ENCODE measurements around the gene TUBB1.
A peak's percentile ranks its signal among the peaks of the same experiment; 100 is the strongest.
"Not testable (repeated sequence)": the region's sequence is repeated elsewhere in the genome, so short reads cannot be mapped to it uniquely, and the experiment has no call there.

The TUBB1 gene

GRCh38 chr20:59019217-59019616 is at the start of gene TUBB1:
Gene TUBB1 (plus strand): TSS chr20:59019429. CDS start chr20:59019523, 94 bp downstream.
- DNase-seq = no peak

GRCh38 chr20:58969439-58969838 is 49.8 kb upstream of the TUBB1 start:
- no peak for DNase-seq

- no peak for DNase-seq
Measured at GRCh38 chr20:58970146-58970545, 49.1 kb upstream of the TUBB1 start.

- no peak for DNase-seq
Measured at GRCh38 chr20:58971429-58971828, 47.8 kb upstream of the TUBB1 start.

GRCh38 chr20:58973179-58973578 is 46.0 kb upstream of the TUBB1 start:
- no peak for DNase-seq

GRCh38 chr20:58973866-58974265 is 45.4 kb upstream of the TUBB1 start:
- no peak for DNase-seq

- DNase-seq = no peak
Measured at GRCh38 chr20:58975353-58975752, 43.9 kb upstream of the TUBB1 start.

- DNase-seq = no peak
Measured at GRCh38 chr20:58976061-58976730, 43.0 kb upstream of the TUBB1 start.

- no peak for DNase-seq
Measured at GRCh38 chr20:58978351-58979190, 40.7 kb upstream of the TUBB1 start.

GRCh38 chr20:58980711-58981627 is 38.3 kb upstream of the TUBB1 start, which contains the start of gene NELFCD:
Gene NELFCD (plus strand): TSS chr20:58981256. CDS start chr20:58981310, 54 bp downstream.
- DNase-seq = peak; percentile 86 to 94 (median 91)

GRCh38 chr20:58981628-58982364 is 37.4 kb upstream of the TUBB1 start:
- DNase-seq = peak in 1 of 3 experiments; percentile 69

- no peak for DNase-seq
Measured at GRCh38 chr20:58982406-58983114, 36.7 kb upstream of the TUBB1 start.

GRCh38 chr20:58983115-58983468 is 36.1 kb upstream of the TUBB1 start:
- DNase-seq = not testable (repeated sequence)

GRCh38 chr20:58984691-58985090 is 34.5 kb upstream of the TUBB1 start:
- no peak for DNase-seq

- DNase-seq = no peak
Measured at GRCh38 chr20:58985656-58986055, 33.6 kb upstream of the TUBB1 start.

- no peak for DNase-seq
Measured at GRCh38 chr20:58986286-58986967, 32.8 kb upstream of the TUBB1 start.

- DNase-seq = no peak
Measured at GRCh38 chr20:58986968-58987517, 32.2 kb upstream of the TUBB1 start.

- no peak for DNase-seq
Measured at GRCh38 chr20:58987790-58988564, 31.3 kb upstream of the TUBB1 start.

- no peak for DNase-seq
Measured at GRCh38 chr20:58988565-58988882, 30.7 kb upstream of the TUBB1 start.

GRCh38 chr20:58989196-58989595 is 30.0 kb upstream of the TUBB1 start:
- no peak for DNase-seq
